ENCODE measurements around the gene BBS5. TPM values are rescaled to one million over a fixed set of nuclear protein-coding genes. Genes with fewer than 3 reads are reported as not detected.

BBS5 gene
- total RNA-seq, 1 experiment from 2014 or later: 3.2 TPM

DNA sequence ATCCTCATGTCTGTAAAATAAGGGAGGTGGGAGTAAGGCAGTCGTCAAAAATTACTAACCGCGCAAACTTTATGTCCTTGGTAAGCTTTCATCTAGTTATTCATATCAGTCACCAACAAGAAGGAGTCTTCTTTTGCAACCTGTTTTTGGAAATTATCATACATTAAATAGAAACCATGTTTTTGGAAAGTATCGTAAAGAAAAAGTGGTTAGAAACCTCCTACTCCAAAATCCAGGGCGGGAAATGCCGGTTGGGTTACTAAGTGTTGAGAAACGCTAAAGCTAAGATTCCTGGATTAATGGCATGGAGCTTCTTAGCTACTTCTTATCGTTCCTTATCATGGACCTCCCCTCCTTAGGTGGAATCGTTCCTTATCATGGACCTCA lies 778 bp downstream of the BBS5 start:
- Histone ChIP-seq H3K9me3 (no peaks in the 10 kb centered on the region), H3K4me3 (ENCODE audit: low read depth, low read length) (peak overlapping the region; percentile 77), H3K36me3 (ENCODE audit: control insufficient read depth, insufficient read depth, low read length) (no peaks in the 10 kb centered on the region), H3K27me3 (replicated peaks; ENCODE audit: control insufficient read depth, insufficient read depth, low read length) (no peaks in the 10 kb centered on the region), H3K4me1 (peaks cover 2% of the 10 kb centered on the region; the same call in 1 of the 2 replicates)
- H3K4me1 Mint-ChIP-seq (ENCODE audit: low read depth, unreplicated experiment): peaks cover 12% of the 10 kb centered on the region
- intact Hi-C loops (cut with micrococcal nuclease; ENCODE audit: unreplicated experiment): no loop called here
- peak overlapping the region; percentile 63 for H3K4me3 Mint-ChIP-seq (ENCODE audit: unreplicated experiment)
- H3K36me3 Mint-ChIP-seq (ENCODE audit: insufficient read depth, unreplicated experiment): no peaks in the 10 kb centered on the region
- H3K27ac Mint-ChIP-seq (ENCODE audit: unreplicated experiment): no peak overlapping the region
- POLR2A ChIA-PET: no interaction called here
- no peaks in the 10 kb centered on the region for H3K27me3 Mint-ChIP-seq (ENCODE audit: insufficient read depth, unreplicated experiment)
- H3K9me3 Mint-ChIP-seq (ENCODE audit: unreplicated experiment): no peaks in the 10 kb centered on the region
- CTCF ChIA-PET: interaction anchor here (0.6 to 1.4 kb wide), 3 partner anchors 13 to 347 kb away, joined by 4 to 8 read pairs (median 4); partner anchors contain the start of gene UBR3
- TF ChIP-seq, protein P1, sequence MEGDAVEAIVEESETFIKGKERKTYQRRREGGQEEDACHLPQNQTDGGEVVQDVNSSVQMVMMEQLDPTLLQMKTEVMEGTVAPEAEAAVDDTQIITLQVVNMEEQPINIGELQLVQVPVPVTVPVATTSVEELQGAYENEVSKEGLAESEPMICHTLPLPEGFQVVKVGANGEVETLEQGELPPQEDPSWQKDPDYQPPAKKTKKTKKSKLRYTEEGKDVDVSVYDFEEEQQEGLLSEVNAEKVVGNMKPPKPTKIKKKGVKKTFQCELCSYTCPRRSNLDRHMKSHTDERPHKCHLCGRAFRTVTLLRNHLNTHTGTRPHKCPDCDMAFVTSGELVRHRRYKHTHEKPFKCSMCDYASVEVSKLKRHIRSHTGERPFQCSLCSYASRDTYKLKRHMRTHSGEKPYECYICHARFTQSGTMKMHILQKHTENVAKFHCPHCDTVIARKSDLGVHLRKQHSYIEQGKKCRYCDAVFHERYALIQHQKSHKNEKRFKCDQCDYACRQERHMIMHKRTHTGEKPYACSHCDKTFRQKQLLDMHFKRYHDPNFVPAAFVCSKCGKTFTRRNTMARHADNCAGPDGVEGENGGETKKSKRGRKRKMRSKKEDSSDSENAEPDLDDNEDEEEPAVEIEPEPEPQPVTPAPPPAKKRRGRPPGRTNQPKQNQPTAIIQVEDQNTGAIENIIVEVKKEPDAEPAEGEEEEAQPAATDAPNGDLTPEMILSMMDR (IDR thresholded peaks at IDR 0.05; ENCODE audit: insufficient read depth in 1 of 2, low read depth in 1 of 2, low read length in 1 of 2, severe bottlenecking in 1 of 2, unreplicated experiment in 1 of 2): no peak
- no TSS peak for BruUV-seq (replicated peaks)
- DNase-seq: no peak

DNA sequence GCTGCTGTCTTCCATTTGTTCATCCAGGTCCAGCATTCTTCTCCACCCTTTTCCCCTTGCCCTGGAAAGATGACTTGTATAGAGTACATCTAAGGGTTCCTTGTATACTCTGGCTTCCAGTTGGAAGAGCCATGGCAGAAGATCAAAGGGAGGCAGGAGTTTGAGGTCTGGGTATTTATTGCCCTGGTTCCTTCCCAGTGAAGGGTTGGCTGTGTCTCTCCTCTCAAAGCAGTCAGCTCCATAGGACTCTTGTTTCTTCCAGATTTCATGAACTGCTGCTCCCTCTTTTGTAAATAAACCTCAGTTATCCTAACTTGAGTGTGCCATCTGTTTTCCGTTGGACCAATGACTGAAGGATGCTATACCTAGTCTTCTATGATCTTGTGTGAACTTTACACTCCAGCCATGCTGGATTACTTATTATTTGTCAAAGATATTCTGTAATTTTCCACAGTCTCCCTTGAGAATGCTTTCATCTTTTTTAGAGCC lies 6.4 kb downstream of the BBS5 start:
- CTCF ChIA-PET: no interaction called here
- DNase-seq: no peak

DNA sequence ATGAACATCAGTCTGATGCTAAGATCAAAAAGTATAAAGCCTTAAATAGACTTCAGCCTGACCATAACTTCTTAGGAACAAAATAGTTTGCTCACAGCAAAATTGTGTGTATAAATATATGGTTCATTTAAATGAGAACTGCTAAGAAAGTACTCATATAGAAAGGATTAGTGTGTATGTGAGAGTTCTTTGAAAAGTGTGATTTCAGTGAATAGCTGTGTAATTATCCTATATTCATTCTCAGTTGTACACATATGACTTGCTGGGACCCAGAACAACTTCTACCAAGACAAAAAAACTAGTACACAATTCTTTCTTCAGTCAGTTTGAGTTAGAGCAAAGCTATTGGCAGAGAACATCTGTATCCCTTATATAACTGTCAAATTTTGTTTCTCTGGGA lies 7.2 kb downstream of the BBS5 start:
- no peak for DNase-seq
- CTCF ChIA-PET: no interaction called here
- intact Hi-C loops (cut with micrococcal nuclease; ENCODE audit: unreplicated experiment): no loop called here

More for the DNA sequence above, 6.4 kb downstream of the BBS5 start:
- Mint-ChIP-seq H3K27ac (ENCODE audit: unreplicated experiment) (no peak overlapping the region), H3K4me3 (ENCODE audit: unreplicated experiment) (no peak overlapping the region), H3K4me1 (ENCODE audit: low read depth, unreplicated experiment) (peaks cover 12% of the 10 kb centered on the region), H3K9me3 (ENCODE audit: unreplicated experiment) (no peaks in the 10 kb centered on the region), H3K27me3 (ENCODE audit: insufficient read depth, unreplicated experiment) (no peaks in the 10 kb centered on the region), H3K36me3 (ENCODE audit: insufficient read depth, unreplicated experiment) (no peaks in the 10 kb centered on the region)
- intact Hi-C loops (cut with micrococcal nuclease; ENCODE audit: unreplicated experiment): no loop called here
- no peak overlapping the region for H3K4me3 ChIP-seq (ENCODE audit: low read depth, low read length)
- POLR2A ChIA-PET: no interaction called here
- no TSS peak for BruUV-seq (replicated peaks)
- H3K9me3 ChIP-seq: no peaks in the 10 kb centered on the region
- no peaks in the 10 kb centered on the region for H3K36me3 ChIP-seq (ENCODE audit: control insufficient read depth, insufficient read depth, low read length)
- H3K4me1 ChIP-seq: peaks cover 7% of the 10 kb centered on the region; the same call in 1 of the 2 replicates
- TF ChIP-seq, protein P1 (IDR thresholded peaks at IDR 0.05; ENCODE audit: insufficient read depth in 1 of 2, low read depth in 1 of 2, low read length in 1 of 2, severe bottlenecking in 1 of 2, unreplicated experiment in 1 of 2): no peak
- no peaks in the 10 kb centered on the region for H3K27me3 ChIP-seq (replicated peaks; ENCODE audit: control insufficient read depth, insufficient read depth, low read length)

More for the DNA sequence above, 7.2 kb downstream of the BBS5 start:
- Mint-ChIP-seq H3K27me3 (ENCODE audit: insufficient read depth, unreplicated experiment) (no peaks in the 10 kb centered on the region), H3K4me3 (ENCODE audit: unreplicated experiment) (no peak overlapping the region), H3K9me3 (ENCODE audit: unreplicated experiment) (no peaks in the 10 kb centered on the region), H3K27ac (ENCODE audit: unreplicated experiment) (no peak overlapping the region), H3K4me1 (ENCODE audit: low read depth, unreplicated experiment) (peaks cover 5% of the 10 kb centered on the region), H3K36me3 (ENCODE audit: insufficient read depth, unreplicated experiment) (no peaks in the 10 kb centered on the region)
- TF ChIP-seq, protein P1 (IDR thresholded peaks at IDR 0.05; ENCODE audit: insufficient read depth in 1 of 2, low read depth in 1 of 2, low read length in 1 of 2, severe bottlenecking in 1 of 2, unreplicated experiment in 1 of 2): no peak
- Histone ChIP-seq H3K27me3 (replicated peaks; ENCODE audit: control insufficient read depth, insufficient read depth, low read length) (no peaks in the 10 kb centered on the region), H3K36me3 (ENCODE audit: control insufficient read depth, insufficient read depth, low read length) (no peaks in the 10 kb centered on the region), H3K9me3 (no peaks in the 10 kb centered on the region), H3K4me3 (ENCODE audit: low read depth, low read length) (no peak overlapping the region), H3K4me1 (peaks cover 7% of the 10 kb centered on the region; the same call in 1 of the 2 replicates)
- POLR2A ChIA-PET: no interaction called here
- BruUV-seq (replicated peaks): no TSS peak
